K562 (cell line): ENCODE data around the gene NAT8L.

Experiments
- ARNT ChIP-seq, 2 experiments: fragments of 450-650 bp; IDR thresholded peaks; 2 replicates each; pipeline ENCODE4 v1.6.1; 2016; ENCODE audit warnings: mild to moderate bottlenecking in 1 of 2
- ATF7 ChIP-seq: fragments of 450-650 bp; IDR thresholded peaks from 2 replicates; pipeline ENCODE4 v1.7.1; 2014; ENCODE audit warnings: mild to moderate bottlenecking, moderate library complexity
- CBX5 ChIP-seq: IDR thresholded peaks from 2 replicates; pipeline ENCODE4 v1.6.1; 2014; ENCODE audit warnings: low read depth, borderline replicate concordance
- CBX8 ChIP-seq: fragments of 200-600 bp; sonication (generic); IDR thresholded peaks from 2 replicates; pipeline ENCODE4 v1.6.1; 2012; ENCODE audit warnings: borderline replicate concordance, mixed run types, low read depth, mild to moderate bottlenecking, moderate library complexity, mixed read lengths, low read length, control low read depth, inconsistent platforms; ENCODE audit not compliant: poor library complexity, severe bottlenecking; ENCODE audit errors: extremely low read depth
- EZH2 ChIP-seq: IDR thresholded peaks from 2 replicates; pipeline ENCODE4 v1.6.1; 2012; ENCODE audit warnings: low read depth, mild to moderate bottlenecking, inconsistent platforms, low read length, borderline replicate concordance
- JUND ChIP-seq, 2 experiments: IDR thresholded peaks; 2 replicates in 1 of 2; 3 replicates in 1 of 2; pipeline ENCODE4 v1.6.1; 2011; ENCODE audit warnings: borderline replicate concordance in 2 of 2, low read depth in 2 of 2, low read length in 2 of 2, improper control_type of control experiment in 1 of 2, missing biosample characterization in 1 of 2, missing genetic modification characterization in 1 of 2, missing genetic modification reagents in 1 of 2
- NFE2L1 ChIP-seq: fragments of 450-650 bp; IDR thresholded peaks from 2 replicates; pipeline ENCODE4 v1.6.1; 2016; ENCODE audit warnings: missing genetic modification characterization, low read depth, mild to moderate bottlenecking, missing compliant biosample characterization, moderate library complexity, borderline replicate concordance
- SP1 ChIP-seq: sonication (generic); formaldehyde crosslinking; IDR thresholded peaks from 2 replicates; pipeline ENCODE4 v1.8.1; 2022; ENCODE audit warnings: mild to moderate bottlenecking, missing genetic modification reagents
- TSC22D4 ChIP-seq: fragments of 450-650 bp; IDR thresholded peaks from 2 replicates; pipeline ENCODE4 v1.6.1; 2016; ENCODE audit warnings: missing genetic modification characterization, missing biosample characterization, control low read depth
- ZNF124 ChIP-seq: sonication (generic); formaldehyde crosslinking; IDR thresholded peaks from 2 replicates; pipeline ENCODE4 v1.8.1; 2022; ENCODE audit warnings: missing genetic modification reagents
- TF ChIP-seq, protein P1 (sequence below), 3 experiments: IDR thresholded peaks in 2 of 3; conservative IDR thresholded peaks in 1 of 3; 2 replicates each; pipeline ENCODE4 v1.5.1; 2011 to 2012; ENCODE audit warnings: low read length in 3 of 3, mild to moderate bottlenecking in 3 of 3, control low read depth in 2 of 3, improper control_type of control experiment in 1 of 3, inconsistent platforms in 1 of 3, low read depth in 1 of 3, mixed read lengths in 1 of 3, moderate library complexity in 1 of 3; ENCODE audit not compliant: insufficient read depth in 2 of 3
- TF ChIP-seq, protein P2 (sequence below): fragments of 250-450 bp; sonication (Bioruptor Pico); IDR thresholded peaks from 2 replicates; pipeline ENCODE4 v1.8.0; 2022; ENCODE audit warnings: inconsistent platforms, mild to moderate bottlenecking, moderate library complexity, borderline replicate concordance
- TF ChIP-seq, protein P3 (sequence below), 2 experiments: fragments of 450-650 bp; IDR thresholded peaks; 2 replicates each; pipeline ENCODE4 v1.6.1; 2016; ENCODE audit warnings: mild to moderate bottlenecking in 2 of 2, borderline replicate concordance in 1 of 2, low read depth in 1 of 2, moderate library complexity in 1 of 2

- TF ChIP-seq, protein P1, sequence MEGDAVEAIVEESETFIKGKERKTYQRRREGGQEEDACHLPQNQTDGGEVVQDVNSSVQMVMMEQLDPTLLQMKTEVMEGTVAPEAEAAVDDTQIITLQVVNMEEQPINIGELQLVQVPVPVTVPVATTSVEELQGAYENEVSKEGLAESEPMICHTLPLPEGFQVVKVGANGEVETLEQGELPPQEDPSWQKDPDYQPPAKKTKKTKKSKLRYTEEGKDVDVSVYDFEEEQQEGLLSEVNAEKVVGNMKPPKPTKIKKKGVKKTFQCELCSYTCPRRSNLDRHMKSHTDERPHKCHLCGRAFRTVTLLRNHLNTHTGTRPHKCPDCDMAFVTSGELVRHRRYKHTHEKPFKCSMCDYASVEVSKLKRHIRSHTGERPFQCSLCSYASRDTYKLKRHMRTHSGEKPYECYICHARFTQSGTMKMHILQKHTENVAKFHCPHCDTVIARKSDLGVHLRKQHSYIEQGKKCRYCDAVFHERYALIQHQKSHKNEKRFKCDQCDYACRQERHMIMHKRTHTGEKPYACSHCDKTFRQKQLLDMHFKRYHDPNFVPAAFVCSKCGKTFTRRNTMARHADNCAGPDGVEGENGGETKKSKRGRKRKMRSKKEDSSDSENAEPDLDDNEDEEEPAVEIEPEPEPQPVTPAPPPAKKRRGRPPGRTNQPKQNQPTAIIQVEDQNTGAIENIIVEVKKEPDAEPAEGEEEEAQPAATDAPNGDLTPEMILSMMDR (IDR thresholded peaks at IDR 0.05 in 2 of 3, conservative IDR thresholded peaks at IDR 0.05 in 1 of 3; ENCODE audit: insufficient read depth in 2 of 3, low read depth in 1 of 3, low read length in 3 of 3) = no peak
- no peak for TF ChIP-seq NFE2L1 (tag)
- TF ChIP-seq TSC22D4 (tag) = no peak
- TF ChIP-seq, protein P2, sequence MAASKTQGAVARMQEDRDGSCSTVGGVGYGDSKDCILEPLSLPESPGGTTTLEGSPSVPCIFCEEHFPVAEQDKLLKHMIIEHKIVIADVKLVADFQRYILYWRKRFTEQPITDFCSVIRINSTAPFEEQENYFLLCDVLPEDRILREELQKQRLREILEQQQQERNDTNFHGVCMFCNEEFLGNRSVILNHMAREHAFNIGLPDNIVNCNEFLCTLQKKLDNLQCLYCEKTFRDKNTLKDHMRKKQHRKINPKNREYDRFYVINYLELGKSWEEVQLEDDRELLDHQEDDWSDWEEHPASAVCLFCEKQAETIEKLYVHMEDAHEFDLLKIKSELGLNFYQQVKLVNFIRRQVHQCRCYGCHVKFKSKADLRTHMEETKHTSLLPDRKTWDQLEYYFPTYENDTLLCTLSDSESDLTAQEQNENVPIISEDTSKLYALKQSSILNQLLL = no peak
- no peak for TF ChIP-seq ZNF124 (CRISPR knock-in tag)
- TF ChIP-seq ARNT (IDR thresholded peaks at IDR 0.05) = no peak
- no peak for TF ChIP-seq CBX5
- no peak for TF ChIP-seq SP1
- TF ChIP-seq, protein P3, sequence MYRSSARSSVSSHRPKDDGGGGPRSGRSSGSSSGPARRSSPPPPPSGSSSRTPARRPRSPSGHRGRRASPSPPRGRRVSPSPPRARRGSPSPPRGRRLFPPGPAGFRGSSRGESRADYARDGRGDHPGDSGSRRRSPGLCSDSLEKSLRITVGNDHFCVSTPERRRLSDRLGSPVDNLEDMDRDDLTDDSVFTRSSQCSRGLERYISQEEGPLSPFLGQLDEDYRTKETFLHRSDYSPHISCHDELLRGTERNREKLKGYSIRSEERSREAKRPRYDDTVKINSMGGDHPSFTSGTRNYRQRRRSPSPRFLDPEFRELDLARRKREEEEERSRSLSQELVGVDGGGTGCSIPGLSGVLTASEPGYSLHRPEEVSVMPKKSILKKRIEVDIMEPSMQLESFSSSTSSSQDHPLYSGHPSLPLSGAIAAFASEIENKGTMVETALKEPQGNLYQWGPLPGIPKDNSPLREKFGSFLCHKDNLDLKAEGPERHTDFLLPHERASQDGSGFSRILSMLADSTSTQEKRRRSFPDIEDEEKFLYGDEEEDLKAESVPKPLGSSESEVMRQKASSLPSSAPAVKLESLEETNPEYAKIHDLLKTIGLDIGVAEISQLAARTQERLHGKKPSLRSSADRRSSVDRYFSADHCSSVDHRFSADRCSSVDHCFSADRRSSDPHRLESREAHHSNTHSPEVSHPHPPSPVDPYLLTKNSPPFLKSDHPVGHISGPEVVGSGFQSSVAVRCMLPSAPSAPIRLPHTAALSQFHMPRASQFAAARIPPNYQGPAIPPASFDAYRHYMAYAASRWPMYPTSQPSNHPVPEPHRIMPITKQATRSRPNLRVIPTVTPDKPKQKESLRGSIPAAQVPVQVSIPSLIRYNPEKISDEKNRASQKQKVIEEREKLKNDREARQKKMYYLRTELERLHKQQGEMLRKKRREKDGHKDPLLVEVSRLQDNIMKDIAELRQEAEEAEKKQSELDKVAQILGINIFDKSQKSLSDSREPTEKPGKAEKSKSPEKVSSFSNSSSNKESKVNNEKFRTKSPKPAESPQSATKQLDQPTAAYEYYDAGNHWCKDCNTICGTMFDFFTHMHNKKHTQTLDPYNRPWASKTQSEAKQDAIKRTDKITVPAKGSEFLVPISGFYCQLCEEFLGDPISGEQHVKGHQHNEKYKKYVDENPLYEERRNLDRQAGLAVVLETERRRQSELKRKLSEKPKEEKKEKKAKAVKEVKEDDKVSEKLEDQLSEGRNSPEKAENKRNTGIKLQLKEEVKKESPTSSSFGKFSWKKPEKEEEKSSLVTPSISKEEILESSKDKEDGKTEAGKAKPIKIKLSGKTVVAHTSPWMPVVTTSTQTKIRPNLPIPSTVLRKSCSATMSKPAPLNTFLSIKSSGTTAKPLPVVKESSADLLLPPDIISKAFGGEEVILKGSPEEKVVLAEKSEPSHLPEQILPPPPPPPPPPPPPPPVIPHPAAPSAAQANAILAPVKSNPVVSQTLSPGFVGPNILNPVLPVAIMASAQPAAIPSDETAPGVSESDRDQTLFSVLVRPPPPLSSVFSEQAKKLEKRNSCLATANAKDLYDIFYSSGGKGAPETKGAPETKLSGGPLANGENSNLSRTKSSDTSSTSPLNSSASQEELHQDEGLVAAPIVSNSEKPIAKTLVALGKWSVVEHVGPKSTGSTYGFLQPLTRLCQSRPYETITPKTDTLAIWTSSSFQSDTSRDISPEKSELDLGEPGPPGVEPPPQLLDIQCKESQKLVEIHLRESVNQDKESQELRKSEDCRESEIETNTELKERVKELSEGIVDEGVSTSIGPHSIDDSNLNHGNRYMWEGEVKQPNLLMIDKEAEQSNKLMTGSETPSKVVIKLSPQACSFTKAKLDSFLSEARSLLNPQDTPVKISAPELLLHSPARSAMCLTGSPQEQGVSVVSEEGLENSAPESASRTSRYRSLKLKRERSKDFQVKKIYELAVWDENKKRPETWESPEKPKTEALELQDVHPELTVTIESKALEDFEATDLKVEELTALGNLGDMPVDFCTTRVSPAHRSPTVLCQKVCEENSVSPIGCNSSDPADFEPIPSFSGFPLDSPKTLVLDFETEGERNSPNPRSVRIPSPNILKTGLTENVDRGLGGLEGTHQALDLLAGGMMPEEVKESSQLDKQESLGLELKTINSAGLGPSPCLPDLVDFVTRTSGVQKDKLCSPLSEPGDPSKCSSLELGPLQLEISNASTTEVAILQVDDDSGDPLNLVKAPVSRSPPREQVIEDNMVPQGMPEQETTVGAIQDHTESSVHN (IDR thresholded peaks at IDR 0.05; ENCODE audit: borderline replicate concordance in 1 of 2, low read depth in 1 of 2) = no peak
- no peak for TF ChIP-seq CBX8
- TF ChIP-seq EZH2 = no peak
- no peak for TF ChIP-seq ATF7
- TF ChIP-seq JUND (IDR thresholded peaks at IDR 0.05; ENCODE audit: borderline replicate concordance, low read depth, low read length) = no peak
- TF ChIP-seq JUND (tag; IDR thresholded peaks at IDR 0.05; ENCODE audit: borderline replicate concordance, low read depth, low read length) = no peak
Observed at GRCh38 chr4:2068566-2068965, 9.4 kb downstream of the NAT8L start.
